HEK293 (cell line): ENCODE results near the gene PTGER1.
"Not testable (repeated sequence)": the region's sequence is repeated elsewhere in the genome, so short reads cannot be mapped to it uniquely, and the experiment has no call there.

ENCODE experiments used
- CTCF ChIA-PET: fragments of 350-600 bp; formaldehyde crosslinking; extraction: SDS; loops from one replicate; lab custom pipeline; 2021; ENCODE audit warnings: antibody characterized with exemption; lab: Yijun Ruan, JAX
- POLR2A ChIA-PET: fragments of 300-600 bp; formaldehyde crosslinking; extraction: SDS; loops from one replicate; lab custom pipeline; 2020; ENCODE audit warnings: antibody characterized with exemption, inconsistent platforms; lab: Yijun Ruan, JAX
- H3K27ac ChIP-seq: fragments of 200-500 bp; sonication (Bioruptor generic); 2 replicates; pipeline ENCODE4 v1.5.1; 2014; ENCODE audit warnings: low read depth, low read length, control low read depth, inconsistent platforms; ENCODE audit errors: extremely low read depth
- H3K36me3 ChIP-seq, 2 experiments: fragments of 200-500 bp in 1 of 2; sonication (Bioruptor generic) in 1 of 2; 1 replicate in 1 of 2; 2 replicates in 1 of 2; pipeline ENCODE4 v1.5.1; 2014 to 2017; ENCODE audit warnings: inconsistent platforms in 2 of 2, low read length in 2 of 2; ENCODE audit not compliant: control insufficient read depth in 2 of 2, insufficient read depth in 1 of 2
- H3K4me1 ChIP-seq: fragments of 200-500 bp; sonication (Bioruptor generic); 2 replicates; pipeline ENCODE4 v1.5.1; 2014; ENCODE audit warnings: mild to moderate bottlenecking, low read length, inconsistent platforms; ENCODE audit not compliant: control insufficient read depth, insufficient read depth
- H3K4me3 ChIP-seq: 2 replicates; pipeline ENCODE4 v1.5.1; 2011; ENCODE audit warnings: low read depth, mild to moderate bottlenecking, control low read depth, low read length, moderate library complexity
- H3K9me3 ChIP-seq: fragments of 200-500 bp; sonication (Bioruptor generic); 2 replicates; pipeline ENCODE4 v1.5.1; 2014; ENCODE audit warnings: low read depth, low read length, inconsistent platforms; ENCODE audit not compliant: control insufficient read depth, insufficient read depth
- CTCF ChIP-seq: fragments of 450-650 bp; formaldehyde crosslinking; IDR thresholded peaks from 2 replicates; pipeline ENCODE4 v1.5.1; 2016; ENCODE audit warnings: missing biosample characterization, missing genetic modification characterization
- GLIS1 ChIP-seq: fragments of 450-650 bp; formaldehyde crosslinking; IDR thresholded peaks from 2 replicates; pipeline ENCODE4 v1.5.1; 2016; ENCODE audit warnings: missing biosample characterization, missing genetic modification characterization
- GLIS2 ChIP-seq: fragments of 450-650 bp; formaldehyde crosslinking; IDR thresholded peaks from 2 replicates; pipeline ENCODE4 v1.5.1; 2016; ENCODE audit warnings: missing biosample characterization, missing genetic modification characterization
- KLF1 ChIP-seq: fragments of 450-650 bp; formaldehyde crosslinking; IDR thresholded peaks from 2 replicates; pipeline ENCODE4 v1.5.1; 2016; ENCODE audit warnings: missing biosample characterization, missing genetic modification characterization
- KLF9 ChIP-seq: fragments of 450-650 bp; formaldehyde crosslinking; IDR thresholded peaks from 2 replicates; pipeline ENCODE4 v1.5.1; 2016; ENCODE audit warnings: missing biosample characterization, missing genetic modification characterization, low read depth
- PATZ1 ChIP-seq: fragments of 450-650 bp; formaldehyde crosslinking; IDR thresholded peaks from 2 replicates; pipeline ENCODE4 v1.5.1; 2016; ENCODE audit warnings: missing biosample characterization, missing genetic modification characterization
- PRDM1 ChIP-seq: fragments of 450-650 bp; formaldehyde crosslinking; IDR thresholded peaks from 2 replicates; pipeline ENCODE4; 2016; ENCODE audit warnings: missing biosample characterization, missing genetic modification characterization
- SP3 ChIP-seq: fragments of 450-650 bp; formaldehyde crosslinking; IDR thresholded peaks from 2 replicates; pipeline ENCODE4 v1.5.1; 2016; ENCODE audit warnings: missing biosample characterization, missing genetic modification characterization
- SP7 ChIP-seq: fragments of 450-650 bp; formaldehyde crosslinking; IDR thresholded peaks from 2 replicates; pipeline ENCODE4 v1.5.1; 2016; ENCODE audit warnings: missing biosample characterization, missing genetic modification characterization
- ZBTB20 ChIP-seq: fragments of 450-650 bp; formaldehyde crosslinking; IDR thresholded peaks from 2 replicates; pipeline ENCODE4 v1.5.1; 2016; ENCODE audit warnings: missing biosample characterization, missing genetic modification characterization
- ZBTB48 ChIP-seq: fragments of 450-650 bp; formaldehyde crosslinking; IDR thresholded peaks from 2 replicates; pipeline ENCODE4 v1.5.1; 2016; ENCODE audit warnings: missing biosample characterization, missing genetic modification characterization
- ZFHX2 ChIP-seq: fragments of 450-650 bp; formaldehyde crosslinking; conservative IDR thresholded peaks from 2 replicates; pipeline ENCODE4 v1.5.1; 2016; ENCODE audit warnings: missing biosample characterization, missing genetic modification characterization
- ZFP41 ChIP-seq: fragments of 450-650 bp; formaldehyde crosslinking; IDR thresholded peaks from 2 replicates; pipeline ENCODE4 v1.5.1; 2016; ENCODE audit warnings: missing biosample characterization, missing genetic modification characterization, borderline replicate concordance
- ZNF335 ChIP-seq: fragments of 450-650 bp; formaldehyde crosslinking; conservative IDR thresholded peaks from 2 replicates; pipeline ENCODE4 v1.5.1; 2016; ENCODE audit warnings: missing biosample characterization, missing genetic modification characterization
- ZNF488 ChIP-seq: fragments of 450-650 bp; formaldehyde crosslinking; IDR thresholded peaks from 2 replicates; pipeline ENCODE4 v1.5.1; 2016; ENCODE audit warnings: missing biosample characterization, missing genetic modification characterization
- ZNF600 ChIP-seq: fragments of 450-650 bp; formaldehyde crosslinking; IDR thresholded peaks from 2 replicates; pipeline ENCODE4 v1.5.1; 2016; ENCODE audit warnings: missing biosample characterization, missing genetic modification characterization
- ZNF610 ChIP-seq: fragments of 450-650 bp; formaldehyde crosslinking; IDR thresholded peaks from 2 replicates; pipeline ENCODE4 v1.5.1; 2016; ENCODE audit warnings: missing biosample characterization, missing genetic modification characterization, borderline replicate concordance
- ZNF654 ChIP-seq: fragments of 450-650 bp; formaldehyde crosslinking; IDR thresholded peaks from 2 replicates; pipeline ENCODE4 v1.5.1; 2016; ENCODE audit warnings: low read depth, missing biosample characterization, missing genetic modification characterization
- ZNF660 ChIP-seq: fragments of 450-650 bp; IDR thresholded peaks from 2 replicates; pipeline ENCODE4 v1.5.1; 2018; ENCODE audit warnings: missing biosample characterization, mild to moderate bottlenecking, missing genetic modification characterization
- ZNF747 ChIP-seq: fragments of 450-650 bp; formaldehyde crosslinking; IDR thresholded peaks from 2 replicates; pipeline ENCODE4 v1.5.1; 2016; ENCODE audit warnings: missing biosample characterization, missing genetic modification characterization
- TF ChIP-seq, protein P1 (sequence below): fragments of 450-650 bp; formaldehyde crosslinking; IDR thresholded peaks from 2 replicates; pipeline ENCODE4 v1.5.1; 2016; ENCODE audit warnings: missing biosample characterization, missing genetic modification characterization
- TF ChIP-seq, protein P2 (sequence below): fragments of 450-650 bp; formaldehyde crosslinking; IDR thresholded peaks from 2 replicates; pipeline ENCODE4 v1.5.1; 2016; ENCODE audit warnings: missing biosample characterization, missing genetic modification characterization, borderline replicate concordance

The PTGER1 gene

GRCh38 chr19:14505488-14506239 is 30.5 kb upstream of the PTGER1 start:
- ChIA-PET POLR2A (interaction anchor here (1.2 to 5.5 kb wide), 5 partner anchors 9 to 369 kb away, joined by 3 to 48 read pairs (median 5); partner anchors contain the start of genes ASF1B, DNAJB1 and GIPC1), CTCF (interaction anchor here (0.6 to 4.7 kb wide), 14 partner anchors 8 to 617 kb away, joined by 3 to 37 read pairs (median 4); partner anchors contain the start of genes DNAJB1, GIPC1 and NDUFB7)
- no peaks in the 10 kb centered on the region for H3K9me3 ChIP-seq
- H3K27ac ChIP-seq, result peak overlapping the region; percentile 53
- H3K36me3 ChIP-seq, result no peaks in the 10 kb centered on the region
- no peak overlapping the region for H3K4me3 ChIP-seq
- no peaks in the 10 kb centered on the region; the same call in 1 of the 2 replicates for H3K4me1 ChIP-seq
- TF ChIP-seq ZNF610, result 0 out of 2 replicates have a peak, but pooled peaks have one; percentile 15
- TF ChIP-seq ZNF488, result no peak
- peak; percentile 66 for TF ChIP-seq ZNF335 (tag by site-specific recombination)
- 0 out of 2 replicates have a peak, but pooled peaks have one; percentile 1 for TF ChIP-seq ZNF654 (tag by site-specific recombination)
- TF ChIP-seq, protein P1, sequence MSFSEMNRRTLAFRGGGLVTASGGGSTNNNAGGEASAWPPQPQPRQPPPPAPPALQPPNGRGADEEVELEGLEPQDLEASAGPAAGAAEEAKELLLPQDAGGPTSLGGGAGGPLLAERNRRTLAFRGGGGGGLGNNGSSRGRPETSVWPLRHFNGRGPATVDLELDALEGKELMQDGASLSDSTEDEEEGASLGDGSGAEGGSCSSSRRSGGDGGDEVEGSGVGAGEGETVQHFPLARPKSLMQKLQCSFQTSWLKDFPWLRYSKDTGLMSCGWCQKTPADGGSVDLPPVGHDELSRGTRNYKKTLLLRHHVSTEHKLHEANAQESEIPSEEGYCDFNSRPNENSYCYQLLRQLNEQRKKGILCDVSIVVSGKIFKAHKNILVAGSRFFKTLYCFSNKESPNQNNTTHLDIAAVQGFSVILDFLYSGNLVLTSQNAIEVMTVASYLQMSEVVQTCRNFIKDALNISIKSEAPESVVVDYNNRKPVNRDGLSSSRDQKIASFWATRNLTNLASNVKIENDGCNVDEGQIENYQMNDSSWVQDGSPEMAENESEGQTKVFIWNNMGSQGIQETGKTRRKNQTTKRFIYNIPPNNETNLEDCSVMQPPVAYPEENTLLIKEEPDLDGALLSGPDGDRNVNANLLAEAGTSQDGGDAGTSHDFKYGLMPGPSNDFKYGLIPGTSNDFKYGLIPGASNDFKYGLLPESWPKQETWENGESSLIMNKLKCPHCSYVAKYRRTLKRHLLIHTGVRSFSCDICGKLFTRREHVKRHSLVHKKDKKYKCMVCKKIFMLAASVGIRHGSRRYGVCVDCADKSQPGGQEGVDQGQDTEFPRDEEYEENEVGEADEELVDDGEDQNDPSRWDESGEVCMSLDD, result peak; percentile 74; the same call in 1 of the 2 replicates
- 0 out of 2 replicates have a peak, but pooled peaks have one; percentile 33 for TF ChIP-seq ZNF600 (tag by site-specific recombination)
- peak; percentile 86 for TF ChIP-seq PATZ1 (tag by site-specific recombination)
- TF ChIP-seq ZFHX2 (tag by site-specific recombination), result peak; percentile 65
- TF ChIP-seq, protein P2, sequence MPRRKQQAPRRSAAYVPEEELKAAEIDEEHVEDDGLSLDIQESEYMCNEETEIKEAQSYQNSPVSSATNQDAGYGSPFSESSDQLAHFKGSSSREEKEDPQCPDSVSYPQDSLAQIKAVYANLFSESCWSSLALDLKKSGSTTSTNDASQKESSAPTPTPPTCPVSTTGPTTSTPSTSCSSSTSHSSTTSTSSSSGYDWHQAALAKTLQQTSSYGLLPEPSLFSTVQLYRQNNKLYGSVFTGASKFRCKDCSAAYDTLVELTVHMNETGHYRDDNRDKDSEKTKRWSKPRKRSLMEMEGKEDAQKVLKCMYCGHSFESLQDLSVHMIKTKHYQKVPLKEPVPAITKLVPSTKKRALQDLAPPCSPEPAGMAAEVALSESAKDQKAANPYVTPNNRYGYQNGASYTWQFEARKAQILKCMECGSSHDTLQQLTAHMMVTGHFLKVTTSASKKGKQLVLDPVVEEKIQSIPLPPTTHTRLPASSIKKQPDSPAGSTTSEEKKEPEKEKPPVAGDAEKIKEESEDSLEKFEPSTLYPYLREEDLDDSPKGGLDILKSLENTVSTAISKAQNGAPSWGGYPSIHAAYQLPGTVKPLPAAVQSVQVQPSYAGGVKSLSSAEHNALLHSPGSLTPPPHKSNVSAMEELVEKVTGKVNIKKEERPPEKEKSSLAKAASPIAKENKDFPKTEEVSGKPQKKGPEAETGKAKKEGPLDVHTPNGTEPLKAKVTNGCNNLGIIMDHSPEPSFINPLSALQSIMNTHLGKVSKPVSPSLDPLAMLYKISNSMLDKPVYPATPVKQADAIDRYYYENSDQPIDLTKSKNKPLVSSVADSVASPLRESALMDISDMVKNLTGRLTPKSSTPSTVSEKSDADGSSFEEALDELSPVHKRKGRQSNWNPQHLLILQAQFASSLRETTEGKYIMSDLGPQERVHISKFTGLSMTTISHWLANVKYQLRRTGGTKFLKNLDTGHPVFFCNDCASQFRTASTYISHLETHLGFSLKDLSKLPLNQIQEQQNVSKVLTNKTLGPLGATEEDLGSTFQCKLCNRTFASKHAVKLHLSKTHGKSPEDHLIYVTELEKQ (tag by site-specific recombination), result no peak
- TF ChIP-seq SP3, result peak; percentile 39
- peak; percentile 26; the same call in 1 of the 2 replicates for TF ChIP-seq ZBTB48
- TF ChIP-seq KLF1 (tag by site-specific recombination), result peak; percentile 43; the same call in 1 of the 2 replicates
- 0 out of 2 replicates have a peak, but pooled peaks have one; percentile 15 for TF ChIP-seq SP7
- TF ChIP-seq ZBTB20 (tag by site-specific recombination), result no peak
- peak; percentile 97 for TF ChIP-seq ZNF660 (tag by site-specific recombination)
- TF ChIP-seq CTCF (tag by site-specific recombination), result peak; percentile 75
- 0 out of 2 replicates have a peak, but pooled peaks have one; percentile 10 for TF ChIP-seq KLF9 (tag by site-specific recombination)
- no peak for TF ChIP-seq ZNF747 (tag by site-specific recombination)
- no peak for TF ChIP-seq ZFP41 (tag by site-specific recombination)
- TF ChIP-seq PRDM1 (tag by site-specific recombination), result peak; percentile 48; the same call in 1 of the 2 replicates
- TF ChIP-seq GLIS1 (tag by site-specific recombination), result peak; percentile 25
- TF ChIP-seq GLIS2 (tag by site-specific recombination), result peak; percentile 61

- H3K36me3 ChIP-seq, H3K4me1 ChIP-seq, H3K9me3 ChIP-seq, H3K27ac ChIP-seq, H3K4me3 ChIP-seq: not testable (repeated sequence)
- ChIA-PET POLR2A (interaction anchor here (0.9 to 5.5 kb wide), 2 partner anchors 8 to 13 kb away, joined by 4 to 48 read pairs; partner anchors contain the start of genes DNAJB1 and GIPC1), CTCF (interaction anchor here (0.6 to 4.7 kb wide), 11 partner anchors 8 to 694 kb away, joined by 3 to 37 read pairs (median 5); partner anchors contain the start of genes DNAJB1, GIPC1 and TECR)
These were observed 29.4 kb upstream of the PTGER1 start for GRCh38 chr19:14504575-14504974.
